WERI-Rb-1 (cell line): ENCODE results near the gene RAB4B.

ENCODE experiments used
- DNase-seq: peaks from one replicate; pipeline ENCODE4 v3.0.0-alpha.2; 2020
- H3K27ac ChIP-seq: fragments of 250-450 bp; sonication (Bioruptor Pico); 2 replicates; pipeline ENCODE4 v1.5.1; 2020; ENCODE audit warnings: mild to moderate bottlenecking, moderate library complexity
- H3K27me3 ChIP-seq: fragments of 250-450 bp; sonication (Bioruptor Pico); 2 replicates; pipeline ENCODE4 v1.5.1; 2021; ENCODE audit warnings: mild to moderate bottlenecking, low read depth, moderate library complexity; ENCODE audit not compliant: insufficient read depth, severe bottlenecking
- H3K36me3 ChIP-seq: fragments of 250-450 bp; sonication (Bioruptor Pico); 2 replicates; pipeline ENCODE4 v1.5.1; 2020; ENCODE audit warnings: mild to moderate bottlenecking, moderate library complexity
- H3K4me3 ChIP-seq: 2 replicates; pipeline ENCODE4 v1.5.1; 2011; ENCODE audit warnings: low read depth, mild to moderate bottlenecking, control low read depth, low read length
- H3K9me3 ChIP-seq: fragments of 250-450 bp; sonication (Bioruptor Pico); 2 replicates; pipeline ENCODE4 v1.5.1; 2021; ENCODE audit warnings: mild to moderate bottlenecking, moderate library complexity; ENCODE audit not compliant: severe bottlenecking
- TF ChIP-seq, protein P1 (sequence below): IDR thresholded peaks from 2 replicates; pipeline ENCODE4 v1.5.1; 2011; ENCODE audit warnings: low read depth, mild to moderate bottlenecking, control low read depth, inconsistent platforms, low read length

Gene RAB4B

DNA sequence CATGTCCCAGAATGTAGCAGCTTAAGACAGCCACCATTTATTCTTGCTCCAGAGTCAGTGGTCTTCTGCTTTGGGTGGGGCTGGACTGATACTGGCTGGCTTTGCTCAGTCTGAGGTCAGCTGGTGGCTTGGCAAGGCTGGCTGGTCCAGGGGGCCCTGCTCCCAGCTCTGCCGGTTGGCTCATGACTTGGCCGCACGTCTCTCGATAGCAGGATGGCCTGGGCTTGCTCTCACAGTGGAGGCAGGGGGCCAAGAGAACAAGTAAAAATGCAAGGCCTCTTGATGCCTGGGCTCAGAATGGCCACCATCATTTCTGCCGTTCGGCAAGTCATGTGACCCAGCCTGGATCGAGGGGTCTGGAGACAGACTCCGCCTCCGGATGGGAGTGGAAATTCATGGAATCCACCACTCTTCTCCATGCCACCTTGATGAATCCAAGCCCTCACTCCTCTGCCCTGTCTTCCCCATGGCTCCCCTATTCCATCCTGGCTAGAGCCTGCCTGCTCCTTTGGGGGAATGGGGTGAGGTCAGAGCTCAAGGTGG is 40.9 kb upstream of the RAB4B start:
- Histone ChIP-seq H3K36me3 (peaks cover 43% of the 10 kb centered on the region), H3K27ac (no peak overlapping the region), H3K4me3 (no peak overlapping the region), H3K9me3 (no peaks in the 10 kb centered on the region), H3K27me3 (no peaks in the 10 kb centered on the region)
- TF ChIP-seq, protein P1, sequence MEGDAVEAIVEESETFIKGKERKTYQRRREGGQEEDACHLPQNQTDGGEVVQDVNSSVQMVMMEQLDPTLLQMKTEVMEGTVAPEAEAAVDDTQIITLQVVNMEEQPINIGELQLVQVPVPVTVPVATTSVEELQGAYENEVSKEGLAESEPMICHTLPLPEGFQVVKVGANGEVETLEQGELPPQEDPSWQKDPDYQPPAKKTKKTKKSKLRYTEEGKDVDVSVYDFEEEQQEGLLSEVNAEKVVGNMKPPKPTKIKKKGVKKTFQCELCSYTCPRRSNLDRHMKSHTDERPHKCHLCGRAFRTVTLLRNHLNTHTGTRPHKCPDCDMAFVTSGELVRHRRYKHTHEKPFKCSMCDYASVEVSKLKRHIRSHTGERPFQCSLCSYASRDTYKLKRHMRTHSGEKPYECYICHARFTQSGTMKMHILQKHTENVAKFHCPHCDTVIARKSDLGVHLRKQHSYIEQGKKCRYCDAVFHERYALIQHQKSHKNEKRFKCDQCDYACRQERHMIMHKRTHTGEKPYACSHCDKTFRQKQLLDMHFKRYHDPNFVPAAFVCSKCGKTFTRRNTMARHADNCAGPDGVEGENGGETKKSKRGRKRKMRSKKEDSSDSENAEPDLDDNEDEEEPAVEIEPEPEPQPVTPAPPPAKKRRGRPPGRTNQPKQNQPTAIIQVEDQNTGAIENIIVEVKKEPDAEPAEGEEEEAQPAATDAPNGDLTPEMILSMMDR: no peak
- no peak for DNase-seq

DNA sequence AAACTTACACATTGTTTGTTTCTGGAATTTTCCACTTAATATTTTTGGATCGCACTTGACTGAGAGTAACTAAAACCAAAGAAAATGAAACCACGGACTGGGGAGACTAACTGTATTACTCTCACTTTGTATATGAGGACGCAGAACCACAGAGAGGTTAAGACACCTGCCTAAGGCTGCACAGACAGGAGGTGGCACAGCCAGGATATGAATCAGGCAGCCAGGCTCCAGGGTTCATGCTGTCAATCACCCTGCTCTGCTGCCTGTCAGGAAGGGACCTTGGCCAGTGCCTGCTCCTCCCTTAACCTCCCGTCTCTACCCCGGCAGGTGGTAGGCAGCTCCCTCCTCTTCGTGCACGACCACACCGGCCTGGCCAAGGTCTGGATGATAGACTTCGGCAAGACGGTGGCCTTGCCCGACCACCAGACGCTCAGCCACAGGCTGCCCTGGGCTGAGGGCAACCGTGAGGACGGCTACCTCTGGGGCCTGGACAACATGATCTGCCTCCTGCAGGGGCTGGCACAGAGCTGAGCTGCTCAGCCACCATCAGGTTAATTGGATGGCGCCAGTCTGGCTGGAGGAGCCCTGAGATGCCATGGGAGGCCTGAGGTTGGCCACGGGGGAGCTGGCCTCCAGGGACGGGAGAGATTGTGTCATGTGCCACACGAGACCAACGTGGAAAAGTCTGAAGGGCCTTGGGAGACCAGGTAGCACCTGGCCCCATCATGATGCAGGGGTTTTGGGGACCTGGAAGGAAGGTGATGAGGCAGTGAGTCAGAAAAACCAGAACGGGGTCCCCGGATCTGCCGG is 38.8 kb upstream of the RAB4B start:
- TF ChIP-seq, protein P1: no peak
- Histone ChIP-seq H3K27ac (peak overlapping the region; percentile 54), H3K27me3 (no peaks in the 10 kb centered on the region), H3K36me3 (peaks cover 29% of the 10 kb centered on the region), H3K9me3 (no peaks in the 10 kb centered on the region), H3K4me3 (no peak overlapping the region)
- DNase-seq: no peak

DNA sequence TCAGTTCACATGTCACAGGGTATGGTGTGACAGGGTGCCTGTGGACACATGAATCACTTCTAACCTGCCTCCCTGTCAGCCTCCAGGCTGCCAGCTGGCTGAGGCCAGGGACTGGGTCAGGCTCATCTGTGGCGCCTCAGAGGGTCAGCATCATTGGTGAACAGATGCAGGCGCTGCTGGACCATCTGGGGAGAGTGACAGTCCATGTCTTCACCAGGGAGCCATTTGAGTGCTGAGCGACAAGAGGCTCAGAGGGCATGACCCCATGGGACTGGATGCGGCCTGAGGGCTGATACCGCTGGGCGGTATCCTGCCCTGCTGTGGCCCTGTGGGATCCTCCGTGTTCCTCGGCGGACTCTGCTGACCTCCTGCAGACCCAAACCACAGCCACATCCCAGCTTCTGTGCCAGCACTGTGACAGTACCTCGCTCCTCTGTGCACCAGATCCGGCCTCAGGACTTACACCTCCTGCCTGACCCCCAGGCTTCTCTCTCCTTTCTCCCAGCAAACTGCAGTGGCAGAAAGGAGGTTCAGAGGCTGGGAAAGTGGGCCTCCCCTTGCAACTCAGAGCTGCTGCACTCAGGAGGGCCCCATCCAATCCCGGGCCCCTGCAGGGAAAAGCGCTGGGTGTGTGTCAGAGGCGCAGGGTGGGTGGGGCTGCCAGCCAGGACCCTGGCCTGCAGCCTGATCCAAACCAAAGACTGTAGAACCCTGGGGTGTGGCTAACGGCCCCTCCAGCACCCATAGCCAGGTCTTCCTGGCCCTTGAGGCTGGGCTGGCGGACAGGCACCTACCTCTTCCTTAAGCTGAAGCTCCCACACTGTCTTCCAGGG is 38.0 kb upstream of the RAB4B start:
- H3K27me3 ChIP-seq: no peaks in the 10 kb centered on the region
- no peaks in the 10 kb centered on the region for H3K9me3 ChIP-seq
- TF ChIP-seq, protein P1: no peak
- DNase-seq: peak; percentile 56
- peaks cover 25% of the 10 kb centered on the region for H3K36me3 ChIP-seq
- H3K27ac ChIP-seq: peak overlapping the region; percentile 54
- no peak overlapping the region for H3K4me3 ChIP-seq

GRCh38 chr19:40740747-40741146 is 37.3 kb upstream of the RAB4B start:
- no peak for DNase-seq
- Histone ChIP-seq H3K4me3 (no peak overlapping the region), H3K9me3 (no peaks in the 10 kb centered on the region), H3K36me3 (peaks cover 21% of the 10 kb centered on the region), H3K27ac (peak overlapping the region; percentile 35), H3K27me3 (no peaks in the 10 kb centered on the region)
- TF ChIP-seq, protein P1: no peak

DNA sequence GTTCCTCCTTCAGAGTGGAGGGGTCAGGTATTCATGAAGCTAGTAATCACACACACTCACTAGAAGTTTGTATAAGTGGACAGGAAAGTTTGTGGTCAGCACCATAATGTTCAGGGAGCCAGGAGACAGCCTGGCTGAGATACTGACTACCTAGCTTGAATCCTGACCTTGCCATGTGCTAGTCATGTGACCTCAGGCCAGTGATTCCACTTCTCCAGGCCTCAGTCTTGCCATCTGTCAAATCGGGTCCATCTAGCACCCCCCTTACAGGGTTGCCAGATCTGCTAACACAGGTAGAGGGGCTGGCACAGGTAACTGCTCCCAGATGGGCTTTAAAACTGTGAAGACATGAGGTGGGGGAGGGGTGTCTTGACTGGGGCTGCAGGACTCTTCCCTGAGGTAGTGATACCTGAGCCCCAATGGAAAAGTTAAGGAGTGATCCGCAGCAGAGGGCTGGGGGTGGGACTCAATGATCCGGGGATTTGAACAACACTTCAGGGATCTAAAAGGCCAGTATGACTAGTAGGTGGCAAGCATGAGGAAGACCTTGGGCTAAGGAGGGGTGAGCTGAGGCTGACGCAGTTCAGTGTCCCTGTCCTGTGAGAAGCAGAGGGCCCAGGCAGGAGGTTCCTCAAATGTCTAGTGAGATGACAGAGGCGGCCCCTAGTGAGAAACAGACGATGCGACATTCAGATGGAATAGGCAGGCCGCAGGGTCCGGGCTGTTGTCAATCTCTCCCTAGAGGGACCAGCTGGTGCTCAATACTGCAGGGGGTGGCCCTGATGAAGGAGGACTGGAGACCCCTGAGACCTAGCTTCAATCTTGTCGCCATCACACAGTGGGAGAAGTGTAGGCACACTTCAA is 36.3 kb upstream of the RAB4B start:
- Histone ChIP-seq H3K27me3 (no peaks in the 10 kb centered on the region), H3K27ac (no peak overlapping the region), H3K9me3 (no peaks in the 10 kb centered on the region), H3K36me3 (peaks cover 19% of the 10 kb centered on the region), H3K4me3 (no peak overlapping the region)
- peak; percentile 43 for DNase-seq
- TF ChIP-seq, protein P1: no peak
